Keratinocyte (primary cell): Measurements from ENCODE around the gene PPP1R1C.

Experiments
- EZH2 ChIP-seq: IDR thresholded peaks from one replicate; pipeline ENCODE4 v1.6.1; 2012; ENCODE audit warnings: inconsistent platforms, mild to moderate bottlenecking, low read length, moderate library complexity
- TF ChIP-seq, protein P1 (sequence below), 3 experiments: IDR thresholded peaks in 1 of 3; conservative IDR thresholded peaks in 1 of 3; optimal IDR thresholded peaks in 1 of 3; 2 replicates in 2 of 3; 3 replicates in 1 of 3; pipeline versions ENCODE3 to v1.5.1; 2011; ENCODE audit warnings: low read length in 3 of 3, mild to moderate bottlenecking in 3 of 3, moderate library complexity in 2 of 3, control low read depth in 1 of 3, inconsistent platforms in 1 of 3; ENCODE audit not compliant: insufficient read depth in 2 of 3; ENCODE audit errors: extremely low read depth in 1 of 3

- TF ChIP-seq, protein P1, sequence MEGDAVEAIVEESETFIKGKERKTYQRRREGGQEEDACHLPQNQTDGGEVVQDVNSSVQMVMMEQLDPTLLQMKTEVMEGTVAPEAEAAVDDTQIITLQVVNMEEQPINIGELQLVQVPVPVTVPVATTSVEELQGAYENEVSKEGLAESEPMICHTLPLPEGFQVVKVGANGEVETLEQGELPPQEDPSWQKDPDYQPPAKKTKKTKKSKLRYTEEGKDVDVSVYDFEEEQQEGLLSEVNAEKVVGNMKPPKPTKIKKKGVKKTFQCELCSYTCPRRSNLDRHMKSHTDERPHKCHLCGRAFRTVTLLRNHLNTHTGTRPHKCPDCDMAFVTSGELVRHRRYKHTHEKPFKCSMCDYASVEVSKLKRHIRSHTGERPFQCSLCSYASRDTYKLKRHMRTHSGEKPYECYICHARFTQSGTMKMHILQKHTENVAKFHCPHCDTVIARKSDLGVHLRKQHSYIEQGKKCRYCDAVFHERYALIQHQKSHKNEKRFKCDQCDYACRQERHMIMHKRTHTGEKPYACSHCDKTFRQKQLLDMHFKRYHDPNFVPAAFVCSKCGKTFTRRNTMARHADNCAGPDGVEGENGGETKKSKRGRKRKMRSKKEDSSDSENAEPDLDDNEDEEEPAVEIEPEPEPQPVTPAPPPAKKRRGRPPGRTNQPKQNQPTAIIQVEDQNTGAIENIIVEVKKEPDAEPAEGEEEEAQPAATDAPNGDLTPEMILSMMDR (optimal IDR thresholded peaks at IDR 0.05 in 1 of 3, IDR thresholded peaks at IDR 0.05 in 1 of 3, conservative IDR thresholded peaks at IDR 0.05 in 1 of 3; ENCODE audit: extremely low read depth in 1 of 3, insufficient read depth in 2 of 3, low read length in 3 of 3): no peak
- TF ChIP-seq EZH2: no peak
Observed at GRCh38 chr2:182132605-182133004, 147.0 kb downstream of the PPP1R1C start.
